ENCODE data around the gene RCC2.

DNA sequence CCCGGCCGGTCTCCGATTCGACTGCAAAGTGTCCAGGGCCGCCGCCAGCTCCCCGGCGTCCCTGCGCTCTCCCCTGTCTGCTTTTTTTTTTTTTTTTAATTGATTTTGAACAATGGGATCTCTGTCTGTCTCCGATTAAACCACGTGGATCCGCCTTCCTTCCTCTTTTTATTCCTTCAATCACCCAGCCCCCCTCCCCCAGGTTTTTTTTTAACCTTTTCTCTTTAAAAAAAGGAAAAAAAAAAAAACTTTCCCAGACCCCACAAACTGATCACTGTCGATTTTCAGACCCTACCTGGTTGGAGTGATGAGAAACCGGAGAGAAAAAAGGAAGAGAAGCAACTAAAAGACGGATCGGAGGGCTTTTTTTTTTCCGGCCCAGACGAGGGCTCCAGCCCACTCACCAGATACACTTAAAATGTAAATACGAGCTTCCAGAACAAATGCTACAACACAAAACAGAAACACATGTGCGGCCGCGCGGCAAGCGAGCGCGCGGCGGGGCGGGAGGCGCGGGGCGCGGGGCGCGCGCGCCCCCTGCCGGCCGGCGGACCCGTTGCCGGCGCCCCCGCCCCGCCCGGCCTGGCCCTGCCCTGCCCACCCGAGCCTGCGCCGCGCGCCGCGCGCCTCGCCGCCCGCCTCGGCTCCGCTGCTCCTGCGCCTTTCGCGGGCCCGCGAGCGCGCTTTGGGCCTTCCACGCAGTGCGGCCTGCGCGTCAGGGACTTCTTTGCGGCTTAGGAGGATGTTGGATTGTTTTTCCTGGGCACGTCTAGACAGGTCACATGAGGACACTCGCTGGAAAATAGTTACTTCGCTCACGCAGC lies at the start of gene RCC2:
- TF ChIP-seq TAF1 (IDR thresholded peaks at IDR 0.05; ENCODE audit: borderline replicate concordance, low read depth, low read length), result peak; percentile 90
- TF ChIP-seq, protein P1, sequence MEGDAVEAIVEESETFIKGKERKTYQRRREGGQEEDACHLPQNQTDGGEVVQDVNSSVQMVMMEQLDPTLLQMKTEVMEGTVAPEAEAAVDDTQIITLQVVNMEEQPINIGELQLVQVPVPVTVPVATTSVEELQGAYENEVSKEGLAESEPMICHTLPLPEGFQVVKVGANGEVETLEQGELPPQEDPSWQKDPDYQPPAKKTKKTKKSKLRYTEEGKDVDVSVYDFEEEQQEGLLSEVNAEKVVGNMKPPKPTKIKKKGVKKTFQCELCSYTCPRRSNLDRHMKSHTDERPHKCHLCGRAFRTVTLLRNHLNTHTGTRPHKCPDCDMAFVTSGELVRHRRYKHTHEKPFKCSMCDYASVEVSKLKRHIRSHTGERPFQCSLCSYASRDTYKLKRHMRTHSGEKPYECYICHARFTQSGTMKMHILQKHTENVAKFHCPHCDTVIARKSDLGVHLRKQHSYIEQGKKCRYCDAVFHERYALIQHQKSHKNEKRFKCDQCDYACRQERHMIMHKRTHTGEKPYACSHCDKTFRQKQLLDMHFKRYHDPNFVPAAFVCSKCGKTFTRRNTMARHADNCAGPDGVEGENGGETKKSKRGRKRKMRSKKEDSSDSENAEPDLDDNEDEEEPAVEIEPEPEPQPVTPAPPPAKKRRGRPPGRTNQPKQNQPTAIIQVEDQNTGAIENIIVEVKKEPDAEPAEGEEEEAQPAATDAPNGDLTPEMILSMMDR (IDR thresholded peaks at IDR 0.05), result no peak
- TF ChIP-seq EZH2phosphoT487 (IDR thresholded peaks at IDR 0.05; ENCODE audit: borderline replicate concordance, low read depth), result no peak
- no peak for TF ChIP-seq SMC3 (IDR thresholded peaks at IDR 0.05; ENCODE audit: low read depth, low read length)
- TF ChIP-seq FOSL2 (IDR thresholded peaks at IDR 0.05; ENCODE audit: borderline replicate concordance, low read depth), result no peak
- TF ChIP-seq JUND (IDR thresholded peaks at IDR 0.05), result no peak
- no peak for TF ChIP-seq YY1 (IDR thresholded peaks at IDR 0.05; ENCODE audit: low read depth)
- TF ChIP-seq POLR2AphosphoS5 (IDR thresholded peaks at IDR 0.05; ENCODE audit: low read depth, low read length), result peak; percentile 76
- peak; percentile 81 for TF ChIP-seq MXI1 (IDR thresholded peaks at IDR 0.05; ENCODE audit: low read depth, low read length)
- TF ChIP-seq REST (IDR thresholded peaks at IDR 0.05; ENCODE audit: low read depth, low read length), result 0 out of 2 replicates have a peak, but pooled peaks have one; percentile 27
